ENCODE measurements around the gene TDRD5. TPM values are rescaled to one million over a fixed set of nuclear protein-coding genes. Genes with fewer than 3 reads are reported as not detected.

TDRD5 gene
- total RNA-seq, 4 donors from 2014 or later, result 0.64 to 1.8 TPM; not detected in 2

DNA sequence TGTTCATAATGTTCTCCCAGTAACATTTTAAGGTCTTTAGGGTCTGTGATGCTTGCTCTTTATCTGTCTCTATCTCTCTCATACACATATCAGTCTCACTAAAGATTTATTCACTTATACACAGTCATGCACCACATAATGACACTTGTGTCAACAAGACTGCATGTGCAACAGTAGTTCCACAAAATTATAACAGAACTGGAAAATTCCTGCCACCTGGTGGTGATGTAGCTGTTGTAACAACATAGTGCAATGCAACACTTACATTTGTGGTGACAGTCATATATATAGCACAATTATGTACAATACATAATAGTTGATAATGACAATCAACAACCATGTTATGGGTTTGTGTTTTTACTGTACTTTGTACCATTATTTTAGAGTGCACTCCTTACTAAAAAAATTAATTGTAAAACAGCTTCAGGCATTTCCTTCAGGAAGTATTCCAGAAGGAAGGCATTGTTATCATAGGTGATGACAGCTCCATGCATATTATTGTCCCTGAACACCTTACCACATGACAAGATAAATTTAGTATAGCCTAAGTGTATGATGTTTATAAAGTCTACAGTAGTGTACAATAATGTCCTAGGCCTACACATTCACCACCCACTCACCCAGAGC lies 8.1 kb downstream of the TDRD5 start:
- TF ChIP-seq POLR2A (IDR thresholded peaks at IDR 0.05) (no peak), POLR2AphosphoS5 (IDR thresholded peaks at IDR 0.05) (no peak), EP300 (IDR thresholded peaks at IDR 0.05; ENCODE audit: low read depth) (no peak)
- TF ChIP-seq, protein P1, sequence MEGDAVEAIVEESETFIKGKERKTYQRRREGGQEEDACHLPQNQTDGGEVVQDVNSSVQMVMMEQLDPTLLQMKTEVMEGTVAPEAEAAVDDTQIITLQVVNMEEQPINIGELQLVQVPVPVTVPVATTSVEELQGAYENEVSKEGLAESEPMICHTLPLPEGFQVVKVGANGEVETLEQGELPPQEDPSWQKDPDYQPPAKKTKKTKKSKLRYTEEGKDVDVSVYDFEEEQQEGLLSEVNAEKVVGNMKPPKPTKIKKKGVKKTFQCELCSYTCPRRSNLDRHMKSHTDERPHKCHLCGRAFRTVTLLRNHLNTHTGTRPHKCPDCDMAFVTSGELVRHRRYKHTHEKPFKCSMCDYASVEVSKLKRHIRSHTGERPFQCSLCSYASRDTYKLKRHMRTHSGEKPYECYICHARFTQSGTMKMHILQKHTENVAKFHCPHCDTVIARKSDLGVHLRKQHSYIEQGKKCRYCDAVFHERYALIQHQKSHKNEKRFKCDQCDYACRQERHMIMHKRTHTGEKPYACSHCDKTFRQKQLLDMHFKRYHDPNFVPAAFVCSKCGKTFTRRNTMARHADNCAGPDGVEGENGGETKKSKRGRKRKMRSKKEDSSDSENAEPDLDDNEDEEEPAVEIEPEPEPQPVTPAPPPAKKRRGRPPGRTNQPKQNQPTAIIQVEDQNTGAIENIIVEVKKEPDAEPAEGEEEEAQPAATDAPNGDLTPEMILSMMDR (IDR thresholded peaks at IDR 0.05), result peak; percentile 40 to 65 (median 46)
- no peaks in the 10 kb centered on the region for H3K36me3 ChIP-seq
- in situ Hi-C loops (cut with MboI; ENCODE audit: low pct_ligation_motif_present in 1 of 4, low pct_unique_long_range_greater_than_20kb in 1 of 4, low sequenced_read_pairs in 3 of 4), result loop anchor here in 1 of 4 donors (25.0 kb wide), 1 partner anchor 337 kb away; no protein-coding TSS in a partner anchor
- H3K4me3 ChIP-seq, result no peak overlapping the region
- H3K4me1 ChIP-seq, result no peaks in the 10 kb centered on the region
- peak; percentile 35 for DNase-seq
- intact Hi-C loops (cut with DNase I; ENCODE audit: low total_unique reads), result no loop called here
- no peaks in the 10 kb centered on the region for H3K9me3 ChIP-seq
- H3K27me3 ChIP-seq, result no peaks in the 10 kb centered on the region
- H3K27ac ChIP-seq, result no peak overlapping the region

DNA sequence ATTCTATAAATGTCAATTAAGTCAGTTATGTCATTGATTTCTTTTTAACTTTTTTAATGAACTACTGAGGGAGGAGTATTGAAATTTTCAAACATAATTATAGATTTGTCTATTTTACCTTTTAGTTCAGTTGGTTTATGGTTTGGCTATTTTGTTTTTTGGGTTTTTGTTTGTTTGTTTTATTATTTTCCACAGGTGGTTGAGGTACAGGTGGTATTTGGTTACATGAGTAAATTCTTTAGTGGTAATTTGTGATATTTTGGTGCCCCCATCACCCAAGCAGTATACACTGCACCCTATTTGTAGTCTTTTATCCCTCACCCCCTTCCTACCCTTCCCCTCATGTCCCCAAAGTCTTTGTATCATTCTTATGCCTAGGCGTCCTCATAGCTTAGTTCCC lies 9.5 kb downstream of the TDRD5 start:
- H3K27ac ChIP-seq, result no peak overlapping the region
- intact Hi-C loops (cut with DNase I; ENCODE audit: low total_unique reads), result no loop called here
- TF ChIP-seq EP300 (IDR thresholded peaks at IDR 0.05; ENCODE audit: low read depth) (no peak), POLR2A (IDR thresholded peaks at IDR 0.05) (no peak), POLR2AphosphoS5 (IDR thresholded peaks at IDR 0.05) (no peak)
- TF ChIP-seq, protein P1 (IDR thresholded peaks at IDR 0.05), result no peak
- H3K4me1 ChIP-seq, result no peaks in the 10 kb centered on the region
- in situ Hi-C loops (cut with MboI; ENCODE audit: low pct_ligation_motif_present in 1 of 4, low pct_unique_long_range_greater_than_20kb in 1 of 4, low sequenced_read_pairs in 3 of 4), result no loop called here
- H3K36me3 ChIP-seq, result no peaks in the 10 kb centered on the region
- H3K4me3 ChIP-seq, result no peak overlapping the region
- no peak for DNase-seq
- WGBS, 2 donors (ENCODE audit: low coverage in 1 of 2), result 71 to 94% methylated on average over 1 of the region's 1 CpG
- H3K9me3 ChIP-seq, result no peaks in the 10 kb centered on the region
- H3K27me3 ChIP-seq, result no peaks in the 10 kb centered on the region

DNA sequence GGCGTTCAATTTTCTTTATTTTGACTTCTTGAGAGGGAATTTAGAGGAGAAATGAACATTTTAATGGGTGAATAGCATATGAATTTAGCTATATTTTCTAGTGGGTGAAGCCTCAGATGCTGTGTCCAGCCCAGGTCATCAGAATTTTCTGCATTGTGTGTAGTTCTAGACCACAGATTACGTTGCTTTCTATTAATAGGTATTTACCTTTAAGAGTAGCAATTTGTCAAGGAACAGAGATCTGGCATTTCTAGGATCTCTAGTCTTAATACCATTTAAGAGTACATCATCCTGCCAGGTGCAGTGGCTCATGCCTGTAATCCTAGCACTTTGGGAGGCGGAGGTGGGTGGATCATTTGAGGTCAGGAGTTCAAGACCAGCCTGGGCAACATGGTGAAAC lies 20.7 kb downstream of the TDRD5 start:
- intact Hi-C loops (cut with DNase I; ENCODE audit: low total_unique reads) (no loop called here), in situ Hi-C loops (cut with MboI; ENCODE audit: low pct_ligation_motif_present in 1 of 4, low pct_unique_long_range_greater_than_20kb in 1 of 4, low sequenced_read_pairs in 3 of 4) (no loop called here)
- Histone ChIP-seq H3K4me3 (no peak overlapping the region), H3K27ac (no peak overlapping the region), H3K27me3 (peaks cover 3% of the 10 kb centered on the region), H3K4me1 (no peaks in the 10 kb centered on the region), H3K9me3 (no peaks in the 10 kb centered on the region), H3K36me3 (no peaks in the 10 kb centered on the region)
- no peak for DNase-seq
- no peak for TF ChIP-seq EP300 (IDR thresholded peaks at IDR 0.05; ENCODE audit: low read depth)
- no peak for TF ChIP-seq POLR2AphosphoS5 (IDR thresholded peaks at IDR 0.05)
- TF ChIP-seq, protein P1 (IDR thresholded peaks at IDR 0.05), result no peak
- TF ChIP-seq POLR2A (IDR thresholded peaks at IDR 0.05), result no peak
- WGBS, 2 donors (ENCODE audit: low coverage in 1 of 2), result 57 to 80% methylated on average over 3 of the region's 3 CpGs

DNA sequence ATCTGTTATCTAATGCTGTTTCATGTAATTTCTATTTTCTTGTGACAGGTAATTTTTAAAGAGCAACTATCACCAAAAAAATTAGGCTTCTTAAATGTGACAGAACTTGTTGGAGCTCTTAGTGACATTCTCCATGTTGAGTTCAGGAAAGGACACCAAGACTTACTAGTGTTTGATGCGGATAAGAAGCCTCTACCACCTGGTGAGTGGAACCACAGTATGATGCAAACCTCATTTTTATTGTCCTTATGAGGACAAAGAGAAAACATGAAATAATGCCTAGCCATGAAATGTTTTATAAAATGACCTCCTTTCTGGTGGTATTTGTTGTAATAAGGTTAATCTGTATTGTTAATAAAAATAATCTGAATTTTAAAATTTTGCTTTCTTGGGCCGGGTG lies 39.1 kb downstream of the TDRD5 start:
- TF ChIP-seq POLR2A (IDR thresholded peaks at IDR 0.05) (no peak), POLR2AphosphoS5 (IDR thresholded peaks at IDR 0.05) (no peak), EP300 (IDR thresholded peaks at IDR 0.05; ENCODE audit: low read depth) (no peak)
- TF ChIP-seq, protein P1 (IDR thresholded peaks at IDR 0.05), result no peak
- no peak for DNase-seq
- H3K9me3 ChIP-seq, result no peaks in the 10 kb centered on the region
- no peak overlapping the region for H3K4me3 ChIP-seq
- intact Hi-C loops (cut with DNase I; ENCODE audit: low total_unique reads) (no loop called here), in situ Hi-C loops (cut with MboI; ENCODE audit: low pct_ligation_motif_present in 1 of 4, low pct_unique_long_range_greater_than_20kb in 1 of 4, low sequenced_read_pairs in 3 of 4) (no loop called here)
- no peak overlapping the region for H3K27ac ChIP-seq
- WGBS, 2 donors (ENCODE audit: low coverage in 1 of 2), result 78 to 94% methylated on average over 2 of the region's 2 CpGs
- no peaks in the 10 kb centered on the region for H3K4me1 ChIP-seq
- H3K36me3 ChIP-seq, result no peaks in the 10 kb centered on the region
- no peaks in the 10 kb centered on the region for H3K27me3 ChIP-seq

Measured in transverse colon (tissue), 4 donors.